Measurements from ENCODE around the gene ASTN2.

GRCh38 chr9:117028103-117028858, 386.6 kb downstream of the ASTN2 start:
- TF ChIP-seq CTCF (IDR thresholded peaks at IDR 0.05) (no peak), POLR2A (IDR thresholded peaks at IDR 0.05) (no peak)

Measured in right lobe of liver (tissue), 4 donors.